Spleen (tissue), 11 donors: Measurements from ENCODE around the gene GLUL. TPM values are rescaled to one million over a fixed set of nuclear protein-coding genes. Genes with fewer than 3 reads are reported as not detected.

Source experiments
- DNase-seq: peaks from one replicate; pipeline ENCODE4 v3.0.0-alpha.2; 2020
- H3K27ac ChIP-seq, 8 donors: fragments of 200-600 bp; sonication (generic) in 7 of 8; 1 replicate in 4 of 8; 2 replicates in 4 of 8; pipeline versions ENCODE4 v1.5.0 to v1.8.0; 2016 to 2021; ENCODE audit warnings: inconsistent platforms in 4 of 8, mild to moderate bottlenecking in 4 of 8, moderate library complexity in 1 of 8
- H3K27me3 ChIP-seq, 7 donors: fragments of 200-600 bp; sonication (generic) in 6 of 7; replicated peaks in 1 of 7; 1 replicate in 4 of 7; 2 replicates in 3 of 7; pipeline versions ENCODE4 v1.5.0 to v1.8.0; 2016 to 2021; ENCODE audit warnings: inconsistent platforms in 3 of 7, mild to moderate bottlenecking in 1 of 7
- H3K36me3 ChIP-seq, 6 donors: fragments of 200-600 bp; sonication (generic) in 5 of 6; 1 replicate in 4 of 6; 2 replicates in 2 of 6; pipeline versions ENCODE4 v1.5.0 to v1.8.0; 2016 to 2021; ENCODE audit warnings: inconsistent platforms in 2 of 6
- H3K4me1 ChIP-seq, 6 donors: fragments of 200-600 bp; sonication (generic) in 5 of 6; 1 replicate in 3 of 6; 2 replicates in 3 of 6; pipeline versions ENCODE4 v1.5.0 to v1.8.0; 2016 to 2021; ENCODE audit warnings: inconsistent platforms in 3 of 6
- H3K4me3 ChIP-seq, 8 donors: fragments of 200-600 bp; sonication (generic) in 7 of 8; 1 replicate in 4 of 8; 2 replicates in 4 of 8; pipeline versions ENCODE4 v1.5.0 to v1.8.0; 2016 to 2021; ENCODE audit warnings: inconsistent platforms in 4 of 8, mild to moderate bottlenecking in 4 of 8, moderate library complexity in 2 of 8
- H3K9me3 ChIP-seq, 8 donors: fragments of 200-600 bp; sonication (generic) in 7 of 8; 1 replicate in 4 of 8; 2 replicates in 4 of 8; pipeline versions ENCODE4 v1.5.0 to v1.8.0; 2016 to 2021; ENCODE audit warnings: inconsistent platforms in 4 of 8
- POLR2A ChIP-seq, 3 donors: fragments of 450-650 bp; IDR thresholded peaks; one replicate each; pipeline ENCODE4 v1.5.1; 2017; ENCODE audit warnings: antibody characterized with exemption in 3 of 3, mild to moderate bottlenecking in 1 of 3
- POLR2AphosphoS5 ChIP-seq, 3 donors: sonication (generic); formaldehyde crosslinking; IDR thresholded peaks; one replicate each; pipeline ENCODE4 v1.5.1; 2017; ENCODE audit warnings: antibody characterized with exemption in 3 of 3
- WGBS, 5 donors: extraction: QIAGEN DNeasy Blood & Tissue Kit in 3 of 5; methylation state at CpG; one replicate each; pipeline versions ENCODE4 v1.1.5 to v1.1.7; 2013 to 2018; 5-methylcytosine and 5-hydroxymethylcytosine counted together
- intact Hi-C: fragments of 100-400 bp; cut with DNase I; formaldehyde crosslinking; loops from one replicate; pipeline ENCODE4 v1.15.0; 2023; ENCODE audit warnings: low total_unique reads
- polyA plus RNA-seq, 3 donors: library from polyadenylated mRNA; stranded (reverse); fragments of 200-250 nt; gene quantifications; one replicate each; pipeline ENCODE4 v1.2.1, GENCODE V29; 2013
- total RNA-seq, 7 donors: library from RNA; depleted of rRNA in 3 of 7; stranded (reverse); fragments of >200 nt in 3 of 7; fragmentation: NEBNext Ultra II Directional in 4 of 7; extraction: Animal tissue kit (Norgen Biotek cat#: 25700) in 4 of 7; gene quantifications; one replicate each; pipeline versions ENCODE4 v1.1.0 to v1.2.1, GENCODE V29; 2016 to 2021
- TF ChIP-seq, protein P1 (sequence below), 11 experiments: fragments of 200-600 bp in 7 of 11; fragments of 450-650 bp in 4 of 11; sonication (generic) in 4 of 11; IDR thresholded peaks in 8 of 11; conservative IDR thresholded peaks in 3 of 11; 1 replicate in 7 of 11; 2 replicates in 4 of 11; pipeline versions ENCODE4 v1.4.0 to v1.8.0; 2016 to 2021; ENCODE audit warnings: antibody characterized with exemption in 11 of 11, inconsistent platforms in 4 of 11, mild to moderate bottlenecking in 1 of 11
- donor health status: healthy with polysubstance abuse.
- donor health status: DM: no; HTN: no; CAD: no; lungs with moderate emphysema.
- donor health status: DM: no; HTN: no; CAD: no.
- donor health status: Bipolar disorder and iron deficiency.
- donor health status: healthy.
- donor health status: DM: no; HTN: no; CAD: no.
- donor health status: DM: yes; HTN: yes; CAD: no.

Gene GLUL
- total and polyA plus RNA-seq, 10 donors, result 113 to 2,370 (median 1,240) TPM

DNA sequence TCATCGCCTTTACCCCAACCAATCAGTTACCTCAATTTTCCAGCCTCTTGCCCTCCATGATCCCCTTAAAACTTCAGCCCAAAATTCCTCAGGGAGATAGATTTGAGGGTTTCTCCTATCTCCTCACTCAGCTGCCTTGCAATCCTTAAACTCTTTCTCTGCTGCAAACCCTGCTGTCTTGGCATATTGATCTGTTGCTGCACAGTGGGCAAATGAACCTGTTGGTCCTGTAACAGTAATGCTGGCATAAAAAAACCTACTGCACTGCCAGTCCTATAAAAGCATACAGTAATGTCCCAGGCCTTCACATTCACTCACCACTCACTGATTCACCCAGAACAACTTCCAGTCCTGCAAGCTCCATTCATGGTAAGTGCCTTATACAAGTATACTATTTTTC lies 14.0 kb upstream of the GLUL start:
- DNase-seq, result no peak
- WGBS, 5 donors, result 91 to 100% (median 93%) methylated on average over 1 of the region's 1 CpG
- intact Hi-C loops, result no loop called here
- Histone ChIP-seq H3K9me3 (peaks cover 0 to 11% (median 0%) of the 10 kb centered on the region in 8 donors), H3K4me3 (no peak overlapping the region), H3K27ac (no peak overlapping the region), H3K4me1 (no peaks in the 10 kb centered on the region), H3K36me3 (no peaks in the 10 kb centered on the region), H3K27me3 (peaks cover 0 to 27% (median 0%) of the 10 kb centered on the region in 7 donors)
- TF ChIP-seq POLR2AphosphoS5 (IDR thresholded peaks at IDR 0.05) (no peak), POLR2A (IDR thresholded peaks at IDR 0.05) (no peak)
- TF ChIP-seq, protein P1, sequence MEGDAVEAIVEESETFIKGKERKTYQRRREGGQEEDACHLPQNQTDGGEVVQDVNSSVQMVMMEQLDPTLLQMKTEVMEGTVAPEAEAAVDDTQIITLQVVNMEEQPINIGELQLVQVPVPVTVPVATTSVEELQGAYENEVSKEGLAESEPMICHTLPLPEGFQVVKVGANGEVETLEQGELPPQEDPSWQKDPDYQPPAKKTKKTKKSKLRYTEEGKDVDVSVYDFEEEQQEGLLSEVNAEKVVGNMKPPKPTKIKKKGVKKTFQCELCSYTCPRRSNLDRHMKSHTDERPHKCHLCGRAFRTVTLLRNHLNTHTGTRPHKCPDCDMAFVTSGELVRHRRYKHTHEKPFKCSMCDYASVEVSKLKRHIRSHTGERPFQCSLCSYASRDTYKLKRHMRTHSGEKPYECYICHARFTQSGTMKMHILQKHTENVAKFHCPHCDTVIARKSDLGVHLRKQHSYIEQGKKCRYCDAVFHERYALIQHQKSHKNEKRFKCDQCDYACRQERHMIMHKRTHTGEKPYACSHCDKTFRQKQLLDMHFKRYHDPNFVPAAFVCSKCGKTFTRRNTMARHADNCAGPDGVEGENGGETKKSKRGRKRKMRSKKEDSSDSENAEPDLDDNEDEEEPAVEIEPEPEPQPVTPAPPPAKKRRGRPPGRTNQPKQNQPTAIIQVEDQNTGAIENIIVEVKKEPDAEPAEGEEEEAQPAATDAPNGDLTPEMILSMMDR (IDR thresholded peaks at IDR 0.05 in 8 of 11, conservative IDR thresholded peaks at IDR 0.05 in 3 of 11), result no peak

DNA sequence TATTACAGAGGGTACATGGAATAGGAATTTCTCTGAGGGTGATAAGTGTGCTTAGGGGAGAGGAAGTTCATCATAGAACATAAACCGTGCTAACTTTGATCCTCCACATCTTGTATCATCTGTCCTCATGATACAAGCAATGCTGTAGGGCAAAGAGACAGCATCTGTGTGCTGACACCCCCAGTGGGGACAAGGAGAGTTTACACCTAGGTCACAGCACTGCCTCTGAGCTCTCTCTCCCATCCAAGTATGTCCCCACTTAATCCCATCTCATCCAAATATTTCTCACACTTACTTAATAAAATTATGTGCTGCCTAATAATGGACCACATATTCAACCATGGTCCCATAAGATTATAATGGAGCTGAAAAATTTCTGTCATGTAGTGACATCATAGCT lies 13.2 kb upstream of the GLUL start:
- H3K27me3 ChIP-seq, result peaks cover 0 to 27% (median 0%) of the 10 kb centered on the region in 7 donors
- peaks cover 0 to 11% (median 0%) of the 10 kb centered on the region in 8 donors for H3K9me3 ChIP-seq
- intact Hi-C loops, result no loop called here
- no peaks in the 10 kb centered on the region for H3K36me3 ChIP-seq
- no peak overlapping the region for H3K4me3 ChIP-seq
- no peak overlapping the region for H3K27ac ChIP-seq
- TF ChIP-seq POLR2A (IDR thresholded peaks at IDR 0.05), result no peak
- TF ChIP-seq, protein P1 (IDR thresholded peaks at IDR 0.05 in 8 of 11, conservative IDR thresholded peaks at IDR 0.05 in 3 of 11), result no peak
- no peak for TF ChIP-seq POLR2AphosphoS5 (IDR thresholded peaks at IDR 0.05)
- WGBS, 5 donors, result 63 to 76% (median 65%) methylated on average over 1 of the region's 1 CpG
- DNase-seq, result no peak
- H3K4me1 ChIP-seq, result no peaks in the 10 kb centered on the region

DNA sequence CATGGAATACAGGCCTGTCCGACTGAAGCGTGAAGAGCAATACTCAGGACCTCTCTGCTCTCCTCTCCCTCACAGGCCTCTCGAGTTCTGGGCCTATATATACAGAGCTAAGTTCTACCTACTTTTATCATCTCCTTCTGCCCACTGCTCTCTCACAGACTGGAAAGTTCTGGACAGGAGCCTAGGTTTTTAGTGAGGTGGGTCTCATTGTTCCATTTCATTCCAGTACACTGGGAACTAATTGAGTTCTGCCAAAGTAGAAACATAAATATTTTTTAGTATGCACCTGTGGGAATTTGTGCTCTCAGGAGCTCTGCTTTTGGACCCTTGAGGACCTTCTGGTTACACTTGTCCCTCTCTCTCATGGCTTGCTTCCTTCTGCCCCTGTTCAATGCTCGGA lies 9.0 kb upstream of the GLUL start, which contains the start of gene TEDDM1:
TEDDM1 (minus strand) TSS at position 101 of the 400 bp plus-strand sequence. CDS start 182 bp downstream, outside the sequence.
- peaks cover 0 to 11% (median 0%) of the 10 kb centered on the region in 7 donors for H3K27me3 ChIP-seq
- intact Hi-C loops, result no loop called here
- peaks cover 0 to 5% (median 0%) of the 10 kb centered on the region in 8 donors for H3K9me3 ChIP-seq
- no peak for DNase-seq
- peaks cover 0 to 21% (median 12%) of the 10 kb centered on the region in 6 donors for H3K4me1 ChIP-seq
- TF ChIP-seq POLR2AphosphoS5 (IDR thresholded peaks at IDR 0.05), result no peak
- TF ChIP-seq, protein P1 (IDR thresholded peaks at IDR 0.05 in 8 of 11, conservative IDR thresholded peaks at IDR 0.05 in 3 of 11), result no peak
- no peak for TF ChIP-seq POLR2A (IDR thresholded peaks at IDR 0.05)
- WGBS, 5 donors, result 90 to 98% (median 93%) methylated on average over 4 of the region's 4 CpGs
- H3K36me3 ChIP-seq, result no peaks in the 10 kb centered on the region
- no peak within 1 kb of the TSS for H3K27ac ChIP-seq
- no peak within 1 kb of the TSS for H3K4me3 ChIP-seq

DNA sequence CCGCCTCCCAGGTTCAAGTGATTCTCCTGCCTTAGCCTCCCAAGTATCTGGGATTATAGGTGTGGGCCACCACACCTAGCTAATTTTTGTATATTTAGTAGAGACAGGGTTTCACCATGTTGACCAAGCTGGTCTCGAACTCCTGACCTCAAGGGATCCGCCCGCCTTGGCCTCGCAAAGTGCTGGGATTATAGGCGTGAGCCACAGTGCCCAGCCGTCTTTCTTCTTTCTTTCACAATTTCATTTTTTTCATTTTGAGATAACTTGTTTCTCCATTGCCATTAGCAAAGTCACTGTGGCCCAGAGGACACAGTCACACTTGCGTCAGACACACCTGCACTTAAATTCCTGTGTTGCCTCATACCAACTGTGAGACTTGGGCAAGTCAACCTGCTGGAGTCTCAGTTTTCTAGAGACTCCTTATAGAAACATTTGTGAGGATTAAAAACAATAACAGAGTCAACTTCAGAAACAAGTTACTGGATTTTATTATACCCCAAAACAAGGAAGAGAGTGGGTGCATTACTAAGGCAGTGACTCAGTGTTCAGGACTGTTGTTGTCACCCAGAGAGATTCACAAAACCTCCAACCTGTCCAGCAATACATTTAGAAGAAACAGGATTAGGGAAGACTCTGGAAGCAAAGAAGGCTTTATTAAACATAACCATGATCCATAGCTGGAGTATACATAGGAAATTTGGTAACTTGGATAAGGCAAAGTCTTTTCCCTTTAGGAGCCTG lies 6.2 kb upstream of the GLUL start:
- WGBS, 5 donors, result 59 to 93% (median 75%) methylated on average over 8 of the region's 8 CpGs
- Histone ChIP-seq H3K27ac (peak overlapping the region in 5 of 8 donors; percentile 13 to 98 (median 49)), H3K36me3 (no peaks in the 10 kb centered on the region), H3K9me3 (no peaks in the 10 kb centered on the region), H3K4me1 (peaks cover 0 to 45% (median 24%) of the 10 kb centered on the region in 6 donors), H3K4me3 (no peak overlapping the region), H3K27me3 (peaks cover 0 to 5% (median 0%) of the 10 kb centered on the region in 7 donors)
- intact Hi-C loops, result loop anchor here (2.0 to 5.0 kb wide), 2 partner anchors 255 to 311 kb away; no protein-coding TSS in a partner anchor
- TF ChIP-seq POLR2A (IDR thresholded peaks at IDR 0.05) (no peak), POLR2AphosphoS5 (IDR thresholded peaks at IDR 0.05) (peak in 1 of 3 donors; percentile 25)
- TF ChIP-seq, protein P1 (IDR thresholded peaks at IDR 0.05 in 8 of 11, conservative IDR thresholded peaks at IDR 0.05 in 3 of 11), result no peak
- no peak for DNase-seq
